Activated CD4-positive, alpha-beta T cell treated with anti-CD3 and anti-CD28 coated beads, Interleukin-2, amount 10 ng/mL, durations not matched to agents 24 days and 14 days (primary cell): ENCODE data around the gene CDHR5. TPM values are rescaled to one million over a fixed set of nuclear protein-coding genes. Genes with fewer than 3 reads are reported as not detected.
A peak's percentile ranks its signal among the peaks of the same experiment; 100 is the strongest.

Experiments
- DNase-seq: peaks from one replicate; pipeline ENCODE4 v3.0.0; 2022
- H3K27ac Mint-ChIP-seq: one replicate; pipeline ENCODE4 v1.8.0; 2022; ENCODE audit warnings: mild to moderate bottlenecking, mixed read lengths
- H3K27me3 Mint-ChIP-seq: one replicate; pipeline ENCODE4 v1.8.0; 2022; ENCODE audit warnings: mixed read lengths
- H3K36me3 Mint-ChIP-seq: one replicate; pipeline ENCODE4 v1.8.0; 2022; ENCODE audit warnings: low read depth, mild to moderate bottlenecking, mixed read lengths
- H3K4me1 Mint-ChIP-seq: one replicate; pipeline ENCODE4 v1.8.0; 2021; ENCODE audit warnings: mixed read lengths
- H3K4me3 Mint-ChIP-seq: one replicate; pipeline ENCODE4 v1.8.0; 2022; ENCODE audit warnings: mild to moderate bottlenecking, moderate library complexity, mixed read lengths
- H3K9me3 Mint-ChIP-seq: one replicate; pipeline ENCODE4 v1.8.0; 2021; ENCODE audit warnings: mixed read lengths
- intact Hi-C: fragments of 100-400 bp; cut with micrococcal nuclease; formaldehyde crosslinking; loops from one replicate; pipeline ENCODE4 v1.15.1; 2023
- total RNA-seq: library from RNA; stranded (reverse); gene quantifications from 2 replicates; pipeline ENCODE4 v1.2.3, GENCODE V29; 2022

CDHR5 gene
- total RNA-seq, 1 donor from 2014 or later, result not detected

DNA sequence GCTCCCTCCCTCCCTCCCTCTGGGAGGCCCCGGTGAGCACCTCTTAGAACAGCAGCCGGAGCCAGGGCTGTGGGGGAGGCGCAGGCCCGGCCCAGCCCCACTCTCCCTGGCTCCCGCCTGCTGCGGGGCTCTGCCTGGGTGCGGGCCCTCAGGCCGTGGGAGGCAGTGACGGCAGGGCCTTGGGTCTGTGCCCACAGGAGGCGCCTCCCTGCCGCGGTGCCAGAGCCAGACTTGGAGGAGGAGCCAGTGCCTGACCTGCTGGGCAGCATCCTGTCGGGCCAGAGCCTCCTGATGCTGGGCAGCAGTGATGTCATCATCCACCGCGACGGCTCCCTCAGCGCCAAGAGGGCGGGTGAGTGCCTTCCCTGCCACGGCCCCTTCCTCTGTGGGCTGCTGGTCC, 18.5 kb downstream of the CDHR5 start:
- H3K4me1 Mint-ChIP-seq, result peaks cover 2% of the 10 kb centered on the region
- H3K9me3 Mint-ChIP-seq, result no peaks in the 10 kb centered on the region
- no peak overlapping the region for H3K27ac Mint-ChIP-seq
- H3K4me3 Mint-ChIP-seq, result no peak overlapping the region
- peaks cover 41% of the 10 kb centered on the region for H3K36me3 Mint-ChIP-seq
- intact Hi-C loops, result no loop called here
- no peak for DNase-seq
- H3K27me3 Mint-ChIP-seq, result no peaks in the 10 kb centered on the region

DNA sequence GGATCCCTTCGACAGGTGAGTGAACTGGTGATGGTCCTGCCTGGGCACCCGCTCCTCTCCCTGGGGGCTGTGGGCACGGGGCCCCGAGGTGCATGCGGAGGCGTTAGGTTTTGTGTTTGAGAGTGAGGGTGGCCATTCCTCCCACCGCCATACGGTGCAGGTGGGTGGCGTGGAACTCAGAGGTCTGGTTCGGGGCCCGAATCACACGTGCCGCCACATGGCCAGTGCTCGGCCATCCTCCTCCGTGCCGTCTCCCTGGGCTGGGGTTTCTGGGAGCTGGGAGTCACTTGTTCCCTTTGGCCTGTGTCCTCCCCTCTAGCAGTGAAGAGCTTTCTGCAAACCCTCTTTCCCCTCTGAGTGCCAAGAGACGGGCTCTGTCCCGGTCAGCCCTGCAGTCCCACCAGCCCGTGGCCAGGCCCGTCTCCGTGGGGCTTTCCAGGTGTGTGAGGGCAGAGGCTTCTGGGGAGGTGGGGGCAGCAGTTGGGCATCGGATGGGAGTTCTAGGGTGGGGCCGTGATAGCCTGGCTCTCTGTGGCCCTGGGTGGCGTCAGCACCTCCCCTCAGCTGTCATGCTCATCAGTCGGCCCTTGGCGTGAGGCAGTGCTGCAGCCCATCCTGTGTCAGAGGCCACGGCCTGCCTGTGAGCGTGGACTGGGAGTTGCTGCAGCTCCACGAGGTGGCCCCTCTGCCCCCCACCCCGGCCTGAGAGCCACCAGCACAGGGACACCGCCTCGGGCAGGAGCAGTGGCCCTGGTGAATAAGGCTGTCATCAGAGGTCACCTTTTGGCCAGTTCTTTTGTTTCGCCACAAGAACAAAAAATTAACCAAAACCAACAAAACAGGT, 19.2 kb downstream of the CDHR5 start:
- no peak for DNase-seq
- Mint-ChIP-seq H3K27ac (no peak overlapping the region), H3K4me3 (no peak overlapping the region), H3K36me3 (peaks cover 38% of the 10 kb centered on the region), H3K27me3 (no peaks in the 10 kb centered on the region), H3K9me3 (no peaks in the 10 kb centered on the region), H3K4me1 (peaks cover 2% of the 10 kb centered on the region)
- intact Hi-C loops, result no loop called here

DNA sequence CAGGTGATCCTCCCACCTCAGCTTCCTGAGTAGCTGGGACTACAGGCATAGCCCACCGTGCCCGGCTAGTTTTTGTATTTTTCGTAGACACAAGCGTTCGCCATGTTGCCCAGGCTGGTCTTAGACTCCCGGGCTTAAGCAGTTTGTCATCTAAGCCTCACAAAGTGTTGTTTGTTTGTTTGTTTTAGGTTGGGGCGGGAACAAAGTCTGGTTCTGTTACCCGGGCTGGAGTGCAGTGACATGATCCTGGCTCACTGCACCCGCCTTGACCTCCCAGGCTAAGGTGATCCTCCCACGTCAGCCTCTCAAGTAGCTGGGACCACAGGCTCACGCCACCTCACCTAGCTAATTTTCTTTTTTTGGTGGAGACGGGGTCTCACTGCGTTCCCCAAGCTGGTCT, 21.6 kb downstream of the CDHR5 start:
- Mint-ChIP-seq H3K4me1 (peaks cover 2% of the 10 kb centered on the region), H3K9me3 (no peaks in the 10 kb centered on the region), H3K27me3 (no peaks in the 10 kb centered on the region), H3K27ac (no peak overlapping the region), H3K4me3 (no peak overlapping the region), H3K36me3 (peaks cover 42% of the 10 kb centered on the region)
- intact Hi-C loops, result no loop called here
- no peak for DNase-seq

DNA sequence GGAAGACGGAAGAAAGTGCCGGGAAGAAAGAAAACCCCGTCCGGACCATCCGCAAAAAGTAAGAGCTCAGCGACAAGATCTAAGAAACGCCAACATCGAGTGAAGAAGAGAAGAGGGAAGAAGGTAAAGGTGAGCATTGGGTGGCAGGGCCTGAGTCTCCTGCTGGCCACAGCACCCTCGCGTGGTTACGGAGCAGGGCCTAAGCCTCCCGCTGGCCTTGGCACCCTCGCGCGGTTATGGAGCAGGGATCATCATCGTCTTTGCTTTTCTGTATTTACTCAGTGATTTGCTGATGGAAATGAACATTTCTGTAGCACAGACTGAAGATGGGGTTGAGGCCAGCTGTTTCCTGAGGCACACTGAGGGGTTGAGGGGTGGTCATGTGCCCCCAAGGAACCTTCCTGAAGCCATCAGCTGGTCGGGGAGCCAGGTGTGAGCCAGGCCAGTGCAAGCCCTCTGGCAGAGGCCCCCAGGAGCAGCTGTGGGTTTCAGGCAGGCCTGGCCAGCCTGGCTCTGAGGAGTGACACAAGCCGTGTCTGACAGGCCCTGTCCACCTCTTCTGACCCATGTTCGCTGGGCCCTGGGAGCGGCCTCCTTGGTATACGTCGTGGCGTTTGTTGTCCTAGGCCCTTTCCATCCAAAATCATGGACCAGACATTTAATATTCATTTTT, 23.0 kb downstream of the CDHR5 start:
- Mint-ChIP-seq H3K27ac (no peak overlapping the region), H3K36me3 (peaks cover 42% of the 10 kb centered on the region), H3K4me1 (peaks cover 5% of the 10 kb centered on the region), H3K9me3 (no peaks in the 10 kb centered on the region), H3K27me3 (no peaks in the 10 kb centered on the region), H3K4me3 (no peak overlapping the region)
- DNase-seq, result no peak
- intact Hi-C loops, result no loop called here

DNA sequence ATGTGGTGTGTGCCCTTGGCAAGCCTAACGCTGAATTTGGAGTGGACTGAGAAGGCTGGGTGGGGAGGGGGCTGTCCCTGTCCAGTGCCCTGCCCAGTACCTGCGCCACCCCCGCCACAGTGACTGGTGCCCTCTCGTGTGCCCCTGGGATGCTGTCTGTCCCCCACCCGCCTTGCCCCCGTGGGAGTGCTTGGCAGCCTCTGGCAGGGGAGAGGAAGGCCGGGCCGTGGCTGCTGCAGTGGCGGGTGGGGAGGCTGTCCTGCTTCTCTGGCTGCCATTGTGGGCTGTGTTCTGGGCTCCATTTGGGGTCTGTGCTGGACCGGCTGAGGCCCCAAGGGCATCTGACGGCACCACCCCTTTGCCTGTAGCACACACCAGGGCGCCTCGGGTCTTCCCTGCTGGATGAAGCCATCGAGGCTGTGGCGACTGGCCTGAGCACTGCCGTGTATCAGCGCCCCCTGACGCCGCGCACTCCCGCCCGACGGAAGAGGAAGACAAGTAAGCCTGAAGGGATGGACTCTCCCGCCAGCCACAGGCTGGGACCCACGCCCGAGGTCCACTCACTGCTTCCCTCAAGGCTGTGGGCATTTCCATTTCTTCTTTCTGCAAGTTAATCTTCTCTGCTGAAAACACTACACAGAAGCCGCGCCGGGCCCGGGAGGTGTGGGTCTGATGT, 26.6 kb downstream of the CDHR5 start:
- Mint-ChIP-seq H3K27me3 (no peaks in the 10 kb centered on the region), H3K4me3 (no peak overlapping the region), H3K36me3 (peaks cover 57% of the 10 kb centered on the region), H3K27ac (no peak overlapping the region), H3K9me3 (no peaks in the 10 kb centered on the region), H3K4me1 (peaks cover 12% of the 10 kb centered on the region)
- no peak for DNase-seq
- intact Hi-C loops, result no loop called here

DNA sequence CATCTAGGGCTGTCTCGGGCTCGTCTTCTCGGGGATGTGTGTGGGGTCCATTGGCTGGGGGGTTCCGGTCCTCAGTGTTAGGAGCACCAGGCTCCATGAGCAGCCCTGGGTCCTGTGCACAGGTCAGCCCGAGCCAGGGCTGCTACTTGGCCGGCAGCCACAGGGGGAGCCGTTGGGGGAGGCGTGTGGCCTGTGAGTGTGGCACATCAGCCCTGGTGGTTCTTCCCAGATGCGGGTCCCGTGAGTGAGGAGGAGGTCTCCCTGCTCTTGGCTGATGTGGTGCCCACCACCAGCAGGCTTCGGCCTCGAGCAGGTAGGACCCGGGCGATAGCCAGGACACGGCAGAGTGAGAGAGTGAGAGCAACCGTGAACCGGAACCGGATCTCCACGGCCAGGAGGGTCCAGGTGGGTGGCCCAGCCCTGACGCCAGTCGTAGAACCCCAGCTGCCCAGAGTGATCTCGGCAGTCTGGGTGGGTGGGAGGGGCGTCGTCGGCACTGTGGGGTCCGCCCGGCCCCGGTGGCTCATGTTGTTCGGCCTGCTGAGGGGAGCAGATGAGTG, 27.5 kb downstream of the CDHR5 start:
- Mint-ChIP-seq H3K4me3 (no peak overlapping the region), H3K27ac (peak overlapping the region; percentile 43), H3K36me3 (peaks cover 62% of the 10 kb centered on the region), H3K27me3 (no peaks in the 10 kb centered on the region), H3K4me1 (peaks cover 12% of the 10 kb centered on the region), H3K9me3 (no peaks in the 10 kb centered on the region)
- DNase-seq, result no peak
- intact Hi-C loops, result no loop called here

DNA sequence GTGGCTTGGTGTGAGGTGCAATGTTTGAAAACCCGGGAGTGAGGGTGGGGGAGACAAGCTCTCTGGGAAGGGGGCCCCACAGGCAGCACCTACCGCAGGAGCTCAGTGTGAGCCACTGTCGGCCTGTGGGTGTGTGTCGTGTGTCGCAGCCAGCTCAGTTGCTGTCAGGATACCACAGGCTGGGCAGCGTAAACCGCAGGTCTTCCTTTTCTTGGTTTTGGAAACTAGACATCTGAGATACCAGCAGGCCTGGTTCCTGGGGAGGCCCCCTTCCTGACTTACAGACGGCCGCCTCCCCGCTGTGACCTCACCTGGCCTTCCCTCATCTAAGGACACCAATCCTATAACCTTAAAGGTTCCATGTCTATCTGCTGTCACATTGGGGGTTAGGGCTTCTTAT, 28.4 kb downstream of the CDHR5 start:
- no peaks in the 10 kb centered on the region for H3K27me3 Mint-ChIP-seq
- H3K36me3 Mint-ChIP-seq, result peaks cover 60% of the 10 kb centered on the region
- peak overlapping the region; percentile 11 for H3K27ac Mint-ChIP-seq
- H3K9me3 Mint-ChIP-seq, result no peaks in the 10 kb centered on the region
- peaks cover 12% of the 10 kb centered on the region for H3K4me1 Mint-ChIP-seq
- intact Hi-C loops, result no loop called here
- DNase-seq, result no peak
- H3K4me3 Mint-ChIP-seq, result no peak overlapping the region

DNA sequence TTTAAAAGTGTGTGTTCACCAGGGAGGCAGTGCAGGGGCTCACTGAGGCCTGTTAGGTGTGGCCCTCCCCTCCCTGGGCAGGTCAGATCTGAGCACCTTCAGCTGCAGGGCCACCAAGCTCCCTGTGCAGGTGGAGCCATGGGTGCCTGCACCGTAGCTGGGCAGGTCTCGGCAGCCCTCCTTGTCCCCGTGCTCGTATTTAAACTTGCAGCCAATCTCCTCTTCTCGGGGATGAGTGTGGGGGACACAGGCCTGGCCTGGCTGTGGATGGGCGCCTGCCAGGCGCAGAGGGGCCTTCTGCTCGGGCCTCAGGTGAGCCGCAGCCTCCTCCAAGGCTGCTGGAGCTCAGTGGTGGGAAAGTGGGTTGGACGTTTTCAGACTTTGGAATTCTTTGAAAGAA, 29.4 kb downstream of the CDHR5 start:
- Mint-ChIP-seq H3K4me3 (no peak overlapping the region), H3K27me3 (no peaks in the 10 kb centered on the region), H3K9me3 (no peaks in the 10 kb centered on the region), H3K36me3 (peaks cover 64% of the 10 kb centered on the region), H3K4me1 (peaks cover 12% of the 10 kb centered on the region), H3K27ac (no peak overlapping the region)
- no peak for DNase-seq
- intact Hi-C loops, result no loop called here

DNA sequence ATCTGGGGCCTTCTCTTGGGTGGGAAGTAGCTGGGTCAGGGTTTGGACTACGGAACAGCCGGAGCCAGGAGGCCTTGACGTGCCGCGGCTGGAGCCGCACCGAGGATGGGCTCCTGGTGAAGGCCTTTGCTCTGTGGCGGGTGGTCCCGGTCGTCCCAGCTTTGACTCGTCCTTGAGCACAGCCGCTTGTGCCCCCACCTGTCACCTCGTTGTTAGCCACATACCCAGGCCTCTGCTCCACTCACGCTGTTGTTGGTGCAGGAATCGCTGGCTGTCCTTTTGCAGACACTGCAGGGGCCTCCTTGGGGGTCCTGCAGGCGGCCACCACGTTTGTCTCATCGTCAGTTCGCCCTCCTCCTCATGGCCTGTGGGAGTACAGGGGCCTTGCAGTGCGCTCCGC, 31.4 kb downstream of the CDHR5 start:
- H3K4me3 Mint-ChIP-seq, result no peak overlapping the region
- intact Hi-C loops, result no loop called here

DNA sequence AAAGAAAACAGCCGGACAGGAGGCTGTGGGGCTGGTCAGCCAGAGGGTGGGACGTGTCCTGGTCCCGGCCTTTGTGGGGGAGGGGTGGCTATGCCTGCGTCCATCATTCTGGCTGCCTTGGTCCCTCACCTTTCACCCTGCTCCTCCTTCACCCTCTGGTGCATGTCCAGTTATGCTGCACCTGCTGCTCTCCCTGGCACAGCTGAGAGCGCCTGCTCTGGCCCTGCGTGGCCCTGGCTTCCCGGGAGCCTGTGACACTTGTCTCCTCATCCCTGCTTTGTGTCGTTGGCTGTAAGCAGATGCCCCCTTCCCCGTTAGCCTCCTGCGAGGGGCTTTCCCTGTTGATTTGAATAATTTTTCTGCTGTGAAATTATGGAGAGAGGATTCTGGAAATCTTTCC, 31.8 kb downstream of the CDHR5 start:
- H3K4me1 Mint-ChIP-seq, result peaks cover 23% of the 10 kb centered on the region
- H3K4me3 Mint-ChIP-seq, result no peak overlapping the region
- DNase-seq, result no peak
- H3K27me3 Mint-ChIP-seq, result no peaks in the 10 kb centered on the region
- no peak overlapping the region for H3K27ac Mint-ChIP-seq
- no peaks in the 10 kb centered on the region for H3K9me3 Mint-ChIP-seq
- intact Hi-C loops, result no loop called here
- peaks cover 70% of the 10 kb centered on the region for H3K36me3 Mint-ChIP-seq

More for the DNA sequence above, 31.4 kb downstream of the CDHR5 start:
- Mint-ChIP-seq H3K27me3 (no peaks in the 10 kb centered on the region), H3K36me3 (peaks cover 68% of the 10 kb centered on the region), H3K9me3 (no peaks in the 10 kb centered on the region), H3K4me1 (peaks cover 19% of the 10 kb centered on the region), H3K27ac (no peak overlapping the region)
- no peak for DNase-seq

DNA sequence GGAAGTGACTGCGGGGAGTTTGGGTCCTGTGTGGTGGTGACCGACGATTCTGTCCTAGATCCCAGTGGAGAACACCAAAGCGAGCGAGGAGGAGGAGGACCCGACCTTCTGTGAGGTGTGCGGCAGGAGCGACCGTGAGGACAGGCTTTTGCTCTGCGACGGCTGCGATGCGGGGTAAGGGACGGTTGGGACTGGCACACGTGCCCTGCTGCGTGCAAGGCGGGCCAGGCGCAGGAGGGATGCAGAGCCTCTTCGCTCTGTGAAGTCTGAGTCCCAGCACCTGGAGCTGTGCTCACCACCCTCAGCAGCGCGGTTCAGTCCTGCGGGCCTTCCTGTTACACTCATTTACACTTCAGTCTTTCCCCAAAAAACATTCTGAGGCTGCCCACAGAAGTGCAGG, 32.3 kb downstream of the CDHR5 start:
- DNase-seq, result no peak
- H3K4me1 Mint-ChIP-seq, result peaks cover 27% of the 10 kb centered on the region
- intact Hi-C loops, result no loop called here
- H3K27ac Mint-ChIP-seq, result no peak overlapping the region
- H3K27me3 Mint-ChIP-seq, result no peaks in the 10 kb centered on the region
- H3K4me3 Mint-ChIP-seq, result no peak overlapping the region
- peaks cover 72% of the 10 kb centered on the region for H3K36me3 Mint-ChIP-seq
- H3K9me3 Mint-ChIP-seq, result no peaks in the 10 kb centered on the region

DNA sequence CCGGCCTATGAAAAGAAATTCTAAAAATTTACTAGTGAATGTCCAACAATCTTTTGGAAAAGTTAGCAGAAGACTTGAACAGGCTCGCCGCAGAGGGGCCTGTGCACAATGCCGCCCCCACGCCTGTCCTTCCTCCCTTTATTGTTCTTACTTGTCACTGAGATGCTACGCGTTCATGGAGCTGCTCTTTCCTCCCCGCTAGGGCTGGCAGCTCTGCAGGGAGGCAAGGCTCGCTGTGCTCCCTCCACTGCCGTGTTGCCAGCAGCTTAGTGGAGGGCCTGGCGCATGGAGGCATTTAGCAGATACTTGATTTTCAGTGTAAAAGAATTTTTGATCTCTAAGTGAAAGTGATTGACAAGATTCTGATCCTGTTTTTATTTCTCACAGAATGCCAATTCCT, 33.8 kb downstream of the CDHR5 start:
- H3K27ac Mint-ChIP-seq, result peak overlapping the region; percentile 15
- no peaks in the 10 kb centered on the region for H3K9me3 Mint-ChIP-seq
- no peak for DNase-seq
- H3K27me3 Mint-ChIP-seq, result no peaks in the 10 kb centered on the region
- peaks cover 29% of the 10 kb centered on the region for H3K4me1 Mint-ChIP-seq
- H3K36me3 Mint-ChIP-seq, result peaks cover 69% of the 10 kb centered on the region
- no peak overlapping the region for H3K4me3 Mint-ChIP-seq
- intact Hi-C loops, result no loop called here

DNA sequence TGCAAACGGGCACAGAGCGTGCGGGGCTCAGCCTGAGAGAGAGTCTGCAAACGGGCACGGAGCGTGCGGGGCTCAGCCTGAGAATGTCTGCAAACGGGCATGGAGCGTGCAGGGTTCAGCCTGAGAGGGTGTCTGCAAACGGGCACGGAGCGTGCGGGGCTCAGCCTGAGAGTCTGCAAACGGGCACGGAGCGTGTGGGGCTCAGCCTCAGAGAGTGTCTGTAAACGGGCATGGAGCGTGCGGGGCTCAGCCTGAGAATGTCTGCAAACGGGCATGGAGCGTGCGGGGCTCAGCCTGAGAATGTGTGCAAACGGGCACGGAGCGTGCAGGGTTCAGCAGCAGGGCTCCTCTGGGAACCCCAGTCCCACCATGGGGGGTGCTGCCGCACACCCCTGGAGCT, 35.0 kb downstream of the CDHR5 start:
- intact Hi-C loops, result no loop called here
- H3K9me3 Mint-ChIP-seq, result no peaks in the 10 kb centered on the region
- no peak overlapping the region for H3K27ac Mint-ChIP-seq
- no peak for DNase-seq
- no peaks in the 10 kb centered on the region for H3K27me3 Mint-ChIP-seq
- peaks cover 28% of the 10 kb centered on the region for H3K4me1 Mint-ChIP-seq
- peaks cover 60% of the 10 kb centered on the region for H3K36me3 Mint-ChIP-seq
- no peak overlapping the region for H3K4me3 Mint-ChIP-seq

DNA sequence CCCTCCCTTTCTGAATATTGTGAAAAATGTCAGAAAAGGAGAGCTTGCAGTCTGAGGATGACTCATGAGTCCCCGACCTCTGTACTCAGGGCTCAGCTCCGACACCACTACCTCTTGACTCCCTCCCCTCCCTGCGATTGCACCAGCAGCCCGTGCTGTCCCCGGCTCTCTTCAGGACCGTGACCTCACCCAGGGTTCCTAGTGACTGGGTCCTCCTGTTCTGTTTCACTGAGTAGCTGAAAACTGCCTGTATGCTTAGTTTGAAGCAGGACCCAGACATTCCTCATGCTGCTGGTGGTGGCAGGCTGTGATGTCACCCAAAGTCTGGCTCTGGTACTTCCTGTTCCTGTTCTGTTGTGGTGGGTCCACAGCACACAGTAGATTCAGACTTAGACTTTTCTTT, 36.8 kb downstream of the CDHR5 start:
- H3K36me3 Mint-ChIP-seq, result peaks cover 52% of the 10 kb centered on the region

More for the DNA sequence above, 36.8 kb downstream of the CDHR5 start:
- intact Hi-C loops, result loop anchor here (1.0 kb wide), 1 partner anchor 12 kb away; the partner anchor contains the start of gene PHRF1
- DNase-seq, result peak; percentile 88
- no peaks in the 10 kb centered on the region for H3K27me3 Mint-ChIP-seq
- peaks cover 26% of the 10 kb centered on the region for H3K4me1 Mint-ChIP-seq
- H3K27ac Mint-ChIP-seq, result peak overlapping the region; percentile 97
- H3K9me3 Mint-ChIP-seq, result no peaks in the 10 kb centered on the region
- peak overlapping the region; percentile 81 for H3K4me3 Mint-ChIP-seq
